Measurements from ENCODE around the gene IL23A.

The IL23A gene

GRCh38 chr12:56362130-56363059, 23.7 kb downstream of the IL23A start, which contains the start of gene APOF:
Gene APOF, minus strand, starts transcription at chr12:56362857. Its CDS starts 112 bp downstream, at chr12:56362745.
- no peak for DNase-seq

GRCh38 chr12:56366948-56367347, 28.3 kb downstream of the IL23A start:
- DNase-seq = no peak

GRCh38 chr12:56373515-56373914, 34.8 kb downstream of the IL23A start:
- no peak for DNase-seq

GRCh38 chr12:56374726-56375597, 36.3 kb downstream of the IL23A start:
- DNase-seq = no peak

- no peak for DNase-seq
Measured at GRCh38 chr12:56375598-56376434, 37.1 kb downstream of the IL23A start.

GRCh38 chr12:56377310-56377988, 38.8 kb downstream of the IL23A start:
- no peak for DNase-seq

GRCh38 chr12:56377989-56378316, 39.3 kb downstream of the IL23A start:
- DNase-seq = no peak

- no peak for DNase-seq
Measured at GRCh38 chr12:56382611-56383010, 43.9 kb downstream of the IL23A start.

- no peak for DNase-seq
Measured at GRCh38 chr12:56385873-56386272, 47.2 kb downstream of the IL23A start.

- no peak for DNase-seq
Measured at GRCh38 chr12:56387152-56387736, 48.6 kb downstream of the IL23A start.

GRCh38 chr12:56389412-56389811, 50.7 kb downstream of the IL23A start:
- DNase-seq = no peak
